Measurements from ENCODE around the gene SKOR1.

SKOR1 gene

DNA sequence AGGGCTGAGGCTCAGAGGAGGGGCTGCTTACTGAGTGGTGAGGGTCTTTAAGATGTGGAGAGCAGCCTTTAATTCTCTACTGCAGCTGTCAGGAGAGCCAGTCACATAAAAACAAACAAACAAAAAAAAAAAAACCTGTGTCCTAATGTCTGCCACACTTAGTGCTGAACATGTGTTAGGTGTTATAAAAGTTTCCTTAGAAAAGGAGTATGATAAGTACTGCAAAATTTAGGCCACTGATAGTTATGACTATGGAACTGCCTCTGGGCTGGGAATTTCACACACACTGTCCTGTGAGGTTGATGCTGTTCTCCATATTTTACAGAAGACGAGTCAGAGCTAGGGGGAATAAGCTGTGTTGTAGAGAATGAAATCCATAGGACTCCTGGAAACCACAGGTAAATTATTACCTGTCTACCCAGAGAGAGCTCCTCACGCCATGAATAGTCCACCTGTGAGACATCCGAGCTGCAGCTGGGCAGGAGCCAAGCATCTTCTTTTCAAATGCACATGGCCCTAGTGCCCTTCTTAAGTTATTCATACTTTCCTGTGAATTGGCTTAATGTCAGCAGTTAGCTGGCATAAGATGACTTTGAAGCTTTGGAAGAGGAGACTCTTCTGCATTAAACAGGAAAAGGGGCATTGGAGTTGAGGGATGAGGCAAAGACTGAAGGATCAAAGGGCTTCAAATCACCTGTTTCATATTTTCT is 34.5 kb upstream of the SKOR1 start:
- Histone ChIP-seq H3K4me3 (replicated peaks; ENCODE audit: insufficient read depth, low read length) (no peak overlapping the region), H3K27me3 (ENCODE audit: insufficient read depth, poor library complexity, severe bottlenecking) (no peaks in the 10 kb centered on the region), H3K27ac (replicated peaks) (no peak overlapping the region)
- TF ChIP-seq SPI1 (IDR thresholded peaks at IDR 0.05; ENCODE audit: borderline replicate concordance, low read depth): no peak
- no peak for TF ChIP-seq POLR2AphosphoS5 (IDR thresholded peaks at IDR 0.05; ENCODE audit: low read depth)
- TF ChIP-seq CTCF (IDR thresholded peaks at IDR 0.05; ENCODE audit: insufficient read depth, low read length): no peak
- no peak for TF ChIP-seq REST (IDR thresholded peaks at IDR 0.05; ENCODE audit: insufficient replicate concordance, low read depth)
- no peak for TF ChIP-seq GABPA (IDR thresholded peaks at IDR 0.05; ENCODE audit: low read depth)
- no peak for DNase-seq (ENCODE audit: low read depth in 1 of 2, low spot score in 1 of 2)

DNA sequence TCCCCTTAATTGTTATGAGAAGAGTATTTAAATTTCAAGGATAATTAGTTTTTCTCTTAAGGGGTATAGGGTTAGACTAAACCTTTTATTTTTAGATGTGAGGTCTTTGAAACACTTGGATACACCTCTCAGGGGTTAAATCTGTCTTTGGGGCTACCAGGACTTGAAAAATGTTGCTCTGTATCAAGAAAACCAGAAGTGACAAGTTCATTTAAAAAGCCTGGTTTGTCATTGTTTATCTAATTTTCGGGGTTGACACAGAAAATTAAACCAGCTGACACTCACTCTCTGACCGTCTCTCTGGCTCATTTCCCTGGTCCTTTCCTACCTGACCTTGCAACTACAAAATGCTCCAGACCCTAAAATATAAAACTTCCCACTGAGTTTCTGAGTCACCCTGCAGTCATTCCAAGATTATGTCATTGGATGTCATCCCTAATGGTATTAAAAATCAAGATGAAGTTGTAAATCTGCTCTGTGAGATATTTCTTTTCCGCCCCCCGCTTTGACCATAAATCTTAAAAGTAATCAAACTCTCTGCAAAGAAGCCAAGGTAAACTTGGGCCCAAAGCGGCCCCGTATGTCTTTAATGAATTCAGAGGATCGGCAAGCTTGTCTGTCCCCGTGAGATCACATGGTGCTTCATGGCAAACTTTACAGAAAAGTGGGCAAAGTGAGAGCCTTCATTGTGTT is 32.9 kb upstream of the SKOR1 start:
- no peak for DNase-seq (ENCODE audit: low read depth in 1 of 2, low spot score in 1 of 2)
- H3K27ac ChIP-seq (replicated peaks): no peak overlapping the region
- H3K27me3 ChIP-seq (ENCODE audit: insufficient read depth, poor library complexity, severe bottlenecking): no peaks in the 10 kb centered on the region
- TF ChIP-seq CTCF (IDR thresholded peaks at IDR 0.05; ENCODE audit: insufficient read depth, low read length) (no peak), SPI1 (IDR thresholded peaks at IDR 0.05; ENCODE audit: borderline replicate concordance, low read depth) (no peak), REST (IDR thresholded peaks at IDR 0.05; ENCODE audit: insufficient replicate concordance, low read depth) (no peak), GABPA (IDR thresholded peaks at IDR 0.05; ENCODE audit: low read depth) (no peak), POLR2AphosphoS5 (IDR thresholded peaks at IDR 0.05; ENCODE audit: low read depth) (no peak)
- H3K4me3 ChIP-seq (replicated peaks; ENCODE audit: insufficient read depth, low read length): no peak overlapping the region

DNA sequence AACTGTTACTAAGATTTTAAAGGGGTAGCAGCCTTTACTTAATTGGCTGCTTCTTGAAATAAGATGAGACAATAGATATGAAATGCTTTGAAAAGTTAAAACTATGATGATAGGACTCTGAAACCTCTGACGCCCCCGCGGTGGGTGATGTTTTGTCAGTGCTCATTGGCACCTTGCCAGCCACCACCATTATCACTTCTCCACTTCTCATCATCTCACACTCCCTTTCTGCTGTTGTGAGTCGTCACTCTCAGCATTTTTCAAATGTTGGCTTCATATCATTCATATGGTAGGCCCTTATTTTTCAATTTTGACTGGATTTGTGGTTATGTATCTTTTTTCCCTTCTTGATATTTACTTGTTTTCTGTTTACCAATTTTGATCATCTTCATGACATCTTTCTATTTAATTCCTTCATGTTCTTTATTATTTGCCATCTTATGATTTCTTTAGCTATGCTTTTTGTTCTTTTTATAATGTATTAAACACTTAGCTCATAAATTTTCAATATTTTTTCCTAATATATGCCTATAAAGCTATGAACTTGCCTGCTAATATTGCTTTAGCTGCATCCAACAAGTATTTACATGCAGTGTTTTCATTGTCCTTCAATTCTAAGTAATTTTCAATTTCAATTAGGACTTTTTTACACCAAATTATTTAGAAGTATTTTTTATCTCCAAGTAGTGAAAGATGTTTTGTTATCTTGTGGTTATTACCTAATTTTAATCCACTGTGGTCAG is 30.3 kb upstream of the SKOR1 start:
- TF ChIP-seq GABPA (IDR thresholded peaks at IDR 0.05; ENCODE audit: low read depth): no peak
- TF ChIP-seq CTCF (IDR thresholded peaks at IDR 0.05; ENCODE audit: insufficient read depth, low read length): no peak
- TF ChIP-seq REST (IDR thresholded peaks at IDR 0.05; ENCODE audit: insufficient replicate concordance, low read depth): no peak
- TF ChIP-seq POLR2AphosphoS5 (IDR thresholded peaks at IDR 0.05; ENCODE audit: low read depth): no peak
- Histone ChIP-seq H3K4me3 (replicated peaks; ENCODE audit: insufficient read depth, low read length) (no peak overlapping the region), H3K27ac (replicated peaks) (no peak overlapping the region), H3K27me3 (ENCODE audit: insufficient read depth, poor library complexity, severe bottlenecking) (no peaks in the 10 kb centered on the region)
- DNase-seq (ENCODE audit: low read depth in 1 of 2, low spot score in 1 of 2): no peak
